Fibroblast of the aortic adventitia (primary cell): Measurements from ENCODE around the gene NFASC. TPM values are rescaled to one million over a fixed set of nuclear protein-coding genes. Genes with fewer than 3 reads are reported as not detected.

ENCODE experiments used
- DNase-seq: peaks from one replicate; pipeline ENCODE4 v3.0.0-alpha.2; 2010; ENCODE audit warnings: low read depth
- H3K4me3 ChIP-seq: 2 replicates; pipeline ENCODE4 v1.5.1; 2011; ENCODE audit warnings: low read depth, mild to moderate bottlenecking, control low read depth, low read length, moderate library complexity
- total RNA-seq: library from RNA; depleted of rRNA; stranded (reverse); fragments of >200 nt; gene quantifications from 2 replicates; pipeline ENCODE4 v1.2.3, GENCODE V29; 2012; ENCODE audit warnings: low replicate concordance
- TF ChIP-seq, protein P1 (sequence below): IDR thresholded peaks from 2 replicates; pipeline ENCODE4 v1.5.1; 2011; ENCODE audit warnings: mild to moderate bottlenecking, low read length, control low read depth, inconsistent platforms; ENCODE audit not compliant: insufficient read depth

NFASC gene
- total RNA-seq, 1 donor, result 22.0 TPM

DNA sequence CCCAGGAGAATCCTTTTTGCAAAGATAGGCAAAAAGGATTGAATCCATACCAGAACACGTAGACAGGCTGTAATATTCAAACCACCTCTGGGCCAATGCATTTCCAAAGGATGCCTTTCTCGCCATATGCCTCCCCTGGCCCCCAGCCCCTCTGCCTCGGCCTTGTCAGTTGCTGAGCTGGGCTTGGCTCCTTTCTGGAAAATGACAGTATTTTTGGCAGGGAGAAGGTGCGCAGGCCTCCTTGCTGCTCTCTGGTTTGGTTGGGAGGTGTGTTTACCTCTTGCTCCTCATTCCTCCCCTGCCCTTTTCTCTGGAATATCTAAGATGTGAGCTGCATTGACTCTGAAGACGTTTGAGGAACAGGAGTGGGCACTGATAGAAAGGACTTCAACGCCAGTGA is 146.3 kb downstream of the NFASC start:
- no peak overlapping the region for H3K4me3 ChIP-seq
- DNase-seq, result no peak
- TF ChIP-seq, protein P1, sequence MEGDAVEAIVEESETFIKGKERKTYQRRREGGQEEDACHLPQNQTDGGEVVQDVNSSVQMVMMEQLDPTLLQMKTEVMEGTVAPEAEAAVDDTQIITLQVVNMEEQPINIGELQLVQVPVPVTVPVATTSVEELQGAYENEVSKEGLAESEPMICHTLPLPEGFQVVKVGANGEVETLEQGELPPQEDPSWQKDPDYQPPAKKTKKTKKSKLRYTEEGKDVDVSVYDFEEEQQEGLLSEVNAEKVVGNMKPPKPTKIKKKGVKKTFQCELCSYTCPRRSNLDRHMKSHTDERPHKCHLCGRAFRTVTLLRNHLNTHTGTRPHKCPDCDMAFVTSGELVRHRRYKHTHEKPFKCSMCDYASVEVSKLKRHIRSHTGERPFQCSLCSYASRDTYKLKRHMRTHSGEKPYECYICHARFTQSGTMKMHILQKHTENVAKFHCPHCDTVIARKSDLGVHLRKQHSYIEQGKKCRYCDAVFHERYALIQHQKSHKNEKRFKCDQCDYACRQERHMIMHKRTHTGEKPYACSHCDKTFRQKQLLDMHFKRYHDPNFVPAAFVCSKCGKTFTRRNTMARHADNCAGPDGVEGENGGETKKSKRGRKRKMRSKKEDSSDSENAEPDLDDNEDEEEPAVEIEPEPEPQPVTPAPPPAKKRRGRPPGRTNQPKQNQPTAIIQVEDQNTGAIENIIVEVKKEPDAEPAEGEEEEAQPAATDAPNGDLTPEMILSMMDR, result no peak

DNA sequence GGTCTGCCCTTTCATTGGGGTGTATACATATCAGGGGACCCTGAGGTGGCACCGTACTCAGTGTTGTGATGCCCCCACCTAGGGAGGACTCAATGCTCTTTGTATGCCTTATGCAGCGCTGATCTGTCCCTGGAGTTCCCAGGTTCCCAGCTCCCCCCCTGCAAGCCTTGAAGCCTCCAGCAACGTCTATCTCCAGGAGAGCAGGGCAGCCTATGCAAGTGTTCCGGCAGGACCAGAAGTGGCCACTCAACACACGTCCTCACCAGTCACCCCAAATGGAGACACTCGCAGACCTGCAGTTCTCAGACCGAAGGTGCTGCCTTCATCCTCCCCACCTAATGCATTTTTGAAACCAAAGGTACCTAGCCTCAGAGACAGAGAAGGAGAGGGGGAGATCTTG is 147.1 kb downstream of the NFASC start:
- DNase-seq, result no peak
- TF ChIP-seq, protein P1, result no peak
- H3K4me3 ChIP-seq, result no peak overlapping the region

DNA sequence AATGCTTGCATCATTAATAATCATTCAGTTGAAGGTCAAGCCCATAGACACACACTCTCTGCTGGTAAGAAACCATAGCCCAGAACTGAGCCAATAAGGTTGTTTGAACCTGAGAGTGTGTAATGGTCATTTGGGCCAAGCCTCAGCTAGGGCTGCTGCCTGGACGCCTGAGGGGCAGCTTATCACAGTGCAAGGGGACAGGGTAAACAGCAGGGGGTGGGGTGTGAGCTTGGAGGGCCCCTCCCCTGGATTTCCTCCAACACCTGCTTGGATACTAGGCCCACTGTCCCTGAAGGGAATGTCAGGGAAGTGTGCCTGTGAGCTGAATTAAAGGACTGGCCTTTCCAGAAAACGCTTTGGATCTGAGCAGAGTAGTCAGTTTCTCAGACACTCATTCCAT is 147.7 kb downstream of the NFASC start:
- no peak for DNase-seq

GRCh38 chr1:205020466-205020865 is 149.8 kb downstream of the NFASC start:
- no peak for DNase-seq
- H3K4me3 ChIP-seq, result no peak overlapping the region
- TF ChIP-seq, protein P1, result no peak

More for the DNA sequence above, 147.7 kb downstream of the NFASC start:
- H3K4me3 ChIP-seq, result no peak overlapping the region
- TF ChIP-seq, protein P1, result no peak

DNA sequence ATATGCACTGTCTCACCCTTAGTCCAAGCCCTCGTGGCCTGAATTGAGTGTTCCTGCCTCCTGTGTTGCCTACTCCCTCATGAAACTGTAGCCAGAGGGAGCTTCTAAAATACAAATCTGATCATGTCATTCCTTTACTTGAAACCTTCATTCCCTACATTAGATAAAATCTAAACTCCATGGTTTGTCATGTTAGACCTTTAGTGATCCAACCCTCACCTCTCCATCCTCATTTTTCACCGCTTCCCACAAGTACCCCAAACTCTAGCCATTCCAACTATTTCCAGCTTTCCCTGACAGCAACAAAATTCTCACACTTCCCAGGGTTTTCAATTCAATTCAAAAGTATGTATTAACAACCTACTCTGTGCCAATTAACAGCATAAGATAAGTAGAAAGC is 154.0 kb downstream of the NFASC start:
- no peak for DNase-seq
- no peak overlapping the region for H3K4me3 ChIP-seq
- TF ChIP-seq, protein P1, result no peak

- TF ChIP-seq, protein P1, result no peak
- no peak overlapping the region for H3K4me3 ChIP-seq
- no peak for DNase-seq
These were observed 154.6 kb downstream of the NFASC start for GRCh38 chr1:205025239-205025638.

GRCh38 chr1:205026181-205026580 is 155.5 kb downstream of the NFASC start:
- no peak overlapping the region for H3K4me3 ChIP-seq
- TF ChIP-seq, protein P1, result no peak
- no peak for DNase-seq
